ENCODE results near the gene SYNC. TPM values are rescaled to one million over a fixed set of nuclear protein-coding genes. Genes with fewer than 3 reads are reported as not detected.
"Not testable (repeated sequence)": the region's sequence is repeated elsewhere in the genome, so short reads cannot be mapped to it uniquely, and the experiment has no call there.

The SYNC gene
- total RNA-seq, 3 donors from 2014 or later = 14.3 to 19.2 (median 14.6) TPM

GRCh38 chr1:32715901-32716311, 13.3 kb upstream of the SYNC start:
- Histone ChIP-seq H3K9me3 (no peaks in the 10 kb centered on the region), H3K4me1 (ENCODE audit: low read depth) (peaks cover 7% of the 10 kb centered on the region), H3K4me3 (no peak overlapping the region), H3K36me3 (ENCODE audit: low read depth) (no peaks in the 10 kb centered on the region)
- ATAC-seq (peak; percentile 10), DNase-seq (peak in 1 of 3 donors; percentile 63)
- intact Hi-C loops (cut with DNase I, micrococcal nuclease) = loop anchor here in 1 of 2 donors (5.0 kb wide), 1 partner anchor 56 kb away; no protein-coding TSS in a partner anchor
- TF ChIP-seq CTCF (IDR thresholded peaks at IDR 0.05) = no peak

- no peaks in the 10 kb centered on the region for H3K9me3 ChIP-seq
- peaks cover 7% of the 10 kb centered on the region for H3K4me1 ChIP-seq (ENCODE audit: low read depth)
- intact Hi-C loops (cut with DNase I, micrococcal nuclease) = loop anchor here in 1 of 2 donors (5.0 kb wide), 1 partner anchor 58 kb away; no protein-coding TSS in a partner anchor
- DNase-seq (peak in 1 of 3 donors; percentile 40), ATAC-seq (no peak)
- no peaks in the 10 kb centered on the region for H3K36me3 ChIP-seq (ENCODE audit: low read depth)
- TF ChIP-seq CTCF (IDR thresholded peaks at IDR 0.05) = no peak
- no peak overlapping the region for H3K4me3 ChIP-seq
Observed at GRCh38 chr1:32714277-32714676, 11.7 kb upstream of the SYNC start.

GRCh38 chr1:32713081-32713480, 10.5 kb upstream of the SYNC start:
- Histone ChIP-seq H3K4me1 (ENCODE audit: low read depth) (peaks cover 7% of the 10 kb centered on the region), H3K9me3 (no peaks in the 10 kb centered on the region), H3K4me3 (no peak overlapping the region), H3K36me3 (ENCODE audit: low read depth) (no peaks in the 10 kb centered on the region)
- TF ChIP-seq CTCF (IDR thresholded peaks at IDR 0.05) = no peak
- ATAC-seq (no peak), DNase-seq (no peak)
- intact Hi-C loops (cut with DNase I, micrococcal nuclease) = loop anchor here in 1 of 2 donors (5.0 kb wide), 1 partner anchor 59 kb away; no protein-coding TSS in a partner anchor

- intact Hi-C loops (cut with DNase I, micrococcal nuclease) = loop anchor here in 1 of 2 donors (5.0 kb wide), 1 partner anchor 61 kb away; no protein-coding TSS in a partner anchor
- DNase-seq, ATAC-seq: not testable (repeated sequence)
Observed at GRCh38 chr1:32711221-32711620, 8.7 kb upstream of the SYNC start.

GRCh38 chr1:32709476-32709875, 6.9 kb upstream of the SYNC start:
- no peaks in the 10 kb centered on the region for H3K36me3 ChIP-seq (ENCODE audit: low read depth)
- ATAC-seq (no peak), DNase-seq (no peak)
- intact Hi-C loops (cut with DNase I, micrococcal nuclease) = no loop called here
- TF ChIP-seq CTCF (IDR thresholded peaks at IDR 0.05) = no peak
- no peaks in the 10 kb centered on the region for H3K9me3 ChIP-seq
- no peak overlapping the region for H3K4me3 ChIP-seq
- H3K4me1 ChIP-seq (ENCODE audit: low read depth) = no peaks in the 10 kb centered on the region

More at GRCh38 chr1:32711221-32711620, 8.7 kb upstream of the SYNC start:
- H3K4me3 ChIP-seq; H3K36me3 ChIP-seq (ENCODE audit: low read depth); H3K9me3 ChIP-seq; H3K4me1 ChIP-seq (ENCODE audit: low read depth): not testable (repeated sequence)

- TF ChIP-seq CTCF (IDR thresholded peaks at IDR 0.05) = no peak
- no peak for DNase-seq
- no peak for ATAC-seq
- H3K4me3 ChIP-seq = no peak overlapping the region
- H3K9me3 ChIP-seq = no peaks in the 10 kb centered on the region
- no peaks in the 10 kb centered on the region for H3K36me3 ChIP-seq (ENCODE audit: low read depth)
- no peaks in the 10 kb centered on the region for H3K4me1 ChIP-seq (ENCODE audit: low read depth)
- intact Hi-C loops (cut with DNase I, micrococcal nuclease) = no loop called here
Observed at GRCh38 chr1:32709075-32709474, 6.5 kb upstream of the SYNC start.
